Measurements from ENCODE around the gene MASP1.

Gene MASP1

DNA sequence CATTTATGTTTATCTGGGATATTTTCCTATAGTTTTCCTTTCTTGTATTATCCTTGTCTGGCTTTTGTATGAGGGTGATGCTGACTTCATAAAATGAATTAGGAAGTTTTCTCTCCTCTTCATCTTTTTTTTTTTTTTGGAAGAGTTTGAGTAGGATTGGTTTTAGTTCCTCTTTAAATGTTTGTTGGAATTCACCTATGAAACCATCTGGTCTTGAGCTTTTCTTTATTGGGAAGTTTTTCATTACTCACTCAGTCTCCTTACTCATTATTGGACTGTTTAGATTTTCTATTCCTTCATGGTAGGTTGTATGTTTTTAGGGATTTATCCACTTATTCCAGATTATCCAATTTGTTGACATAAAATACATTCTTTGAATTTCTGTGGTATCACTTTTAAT, 18.7 kb upstream of the MASP1 start:
- no peaks in the 10 kb centered on the region for H3K9me3 Mint-ChIP-seq (ENCODE audit: low read depth)
- H3K27me3 Mint-ChIP-seq, result peaks cover 24% of the 10 kb centered on the region
- H3K4me1 Mint-ChIP-seq (ENCODE audit: low read depth), result no peaks in the 10 kb centered on the region
- H3K27ac Mint-ChIP-seq, result no peak overlapping the region
- no peaks in the 10 kb centered on the region for H3K36me3 Mint-ChIP-seq
- no peak overlapping the region for H3K4me3 Mint-ChIP-seq

DNA sequence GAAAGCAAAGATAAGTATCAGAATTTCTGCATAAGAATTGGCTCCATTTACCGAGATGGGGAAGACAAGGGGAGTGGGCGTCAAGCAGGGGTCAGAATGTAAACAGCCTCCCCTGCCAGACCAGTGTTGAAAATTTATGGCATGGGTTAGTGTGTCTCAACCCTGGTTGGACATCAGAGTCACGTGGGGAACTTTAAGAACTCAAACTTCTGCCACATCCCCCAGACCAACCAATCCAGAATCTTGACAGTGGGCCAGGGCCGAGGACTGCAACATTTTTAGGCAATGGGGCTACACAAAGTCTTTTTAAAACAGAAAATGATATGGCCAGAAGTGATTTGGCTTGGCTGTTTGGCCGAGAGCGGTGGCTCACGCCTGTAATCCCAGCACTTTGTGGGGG, 14.3 kb upstream of the MASP1 start:
- Mint-ChIP-seq H3K27me3 (peaks cover 15% of the 10 kb centered on the region), H3K9me3 (ENCODE audit: low read depth) (no peaks in the 10 kb centered on the region), H3K27ac (no peak overlapping the region), H3K4me3 (no peak overlapping the region), H3K36me3 (no peaks in the 10 kb centered on the region), H3K4me1 (ENCODE audit: low read depth) (no peaks in the 10 kb centered on the region)

GRCh38 chr3:187299611-187300010, 8.1 kb upstream of the MASP1 start:
- no peak overlapping the region for H3K4me3 Mint-ChIP-seq
- H3K27me3 Mint-ChIP-seq, result peaks cover 8% of the 10 kb centered on the region
- no peaks in the 10 kb centered on the region for H3K4me1 Mint-ChIP-seq (ENCODE audit: low read depth)
- no peaks in the 10 kb centered on the region for H3K36me3 Mint-ChIP-seq
- H3K9me3 Mint-ChIP-seq (ENCODE audit: low read depth), result no peaks in the 10 kb centered on the region
- no peak overlapping the region for H3K27ac Mint-ChIP-seq

- H3K4me3 Mint-ChIP-seq, result no peak overlapping the region
- H3K27ac Mint-ChIP-seq, result no peak overlapping the region
- H3K27me3 Mint-ChIP-seq, result peaks cover 2% of the 10 kb centered on the region
- H3K4me1 Mint-ChIP-seq (ENCODE audit: low read depth), result no peaks in the 10 kb centered on the region
- H3K36me3 Mint-ChIP-seq, result no peaks in the 10 kb centered on the region
- no peaks in the 10 kb centered on the region for H3K9me3 Mint-ChIP-seq (ENCODE audit: low read depth)
Measured at GRCh38 chr3:187296911-187297310, 5.4 kb upstream of the MASP1 start.

GRCh38 chr3:187296058-187296457, 4.5 kb upstream of the MASP1 start:
- no peaks in the 10 kb centered on the region for H3K9me3 Mint-ChIP-seq (ENCODE audit: low read depth)
- H3K36me3 Mint-ChIP-seq, result no peaks in the 10 kb centered on the region
- peaks cover 2% of the 10 kb centered on the region for H3K27me3 Mint-ChIP-seq
- H3K4me3 Mint-ChIP-seq, result no peak overlapping the region
- H3K27ac Mint-ChIP-seq, result no peak overlapping the region
- no peaks in the 10 kb centered on the region for H3K4me1 Mint-ChIP-seq (ENCODE audit: low read depth)

DNA sequence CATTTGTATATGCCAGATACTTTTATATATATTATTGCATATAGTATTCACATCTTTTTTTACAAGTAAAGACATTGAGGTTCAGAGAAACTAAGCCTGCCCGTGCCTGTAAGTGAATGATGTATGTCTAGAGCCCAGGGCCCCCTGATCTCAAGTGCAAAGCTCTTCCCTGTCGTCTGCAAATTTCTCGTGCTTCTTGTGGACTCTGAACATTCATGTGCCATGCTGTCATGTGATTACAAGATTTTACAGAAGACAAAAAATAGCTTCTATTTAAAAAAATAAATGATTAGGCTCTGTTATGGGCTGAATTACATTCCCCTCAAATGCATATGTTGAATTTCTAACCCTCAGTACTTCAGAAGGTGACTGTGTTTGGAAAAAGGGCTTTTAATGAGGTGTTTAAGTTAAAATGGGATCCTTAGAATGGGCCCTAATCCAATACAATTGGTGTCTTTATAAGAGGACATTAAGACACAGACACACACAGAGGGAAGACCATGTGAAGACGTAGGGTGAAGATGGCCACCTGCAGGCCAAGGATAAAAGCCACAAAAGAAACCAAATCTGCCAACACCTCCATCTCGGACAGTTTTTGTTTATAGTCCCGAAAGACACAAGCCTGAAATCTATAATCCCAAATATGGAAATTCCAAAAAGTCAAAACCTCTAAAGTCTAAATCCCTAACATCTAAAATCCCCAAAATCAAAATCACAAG, 3.9 kb upstream of the MASP1 start:
- Mint-ChIP-seq H3K9me3 (ENCODE audit: low read depth) (no peaks in the 10 kb centered on the region), H3K36me3 (no peaks in the 10 kb centered on the region), H3K4me3 (no peak overlapping the region), H3K27ac (no peak overlapping the region), H3K27me3 (peaks cover 5% of the 10 kb centered on the region), H3K4me1 (ENCODE audit: low read depth) (no peaks in the 10 kb centered on the region)

- Mint-ChIP-seq H3K36me3 (no peaks in the 10 kb centered on the region), H3K4me1 (ENCODE audit: low read depth) (no peaks in the 10 kb centered on the region), H3K27ac (no peak overlapping the region), H3K9me3 (ENCODE audit: low read depth) (no peaks in the 10 kb centered on the region), H3K4me3 (no peak overlapping the region), H3K27me3 (peaks cover 9% of the 10 kb centered on the region)
Measured at GRCh38 chr3:187293516-187294430, 2.2 kb upstream of the MASP1 start.

DNA sequence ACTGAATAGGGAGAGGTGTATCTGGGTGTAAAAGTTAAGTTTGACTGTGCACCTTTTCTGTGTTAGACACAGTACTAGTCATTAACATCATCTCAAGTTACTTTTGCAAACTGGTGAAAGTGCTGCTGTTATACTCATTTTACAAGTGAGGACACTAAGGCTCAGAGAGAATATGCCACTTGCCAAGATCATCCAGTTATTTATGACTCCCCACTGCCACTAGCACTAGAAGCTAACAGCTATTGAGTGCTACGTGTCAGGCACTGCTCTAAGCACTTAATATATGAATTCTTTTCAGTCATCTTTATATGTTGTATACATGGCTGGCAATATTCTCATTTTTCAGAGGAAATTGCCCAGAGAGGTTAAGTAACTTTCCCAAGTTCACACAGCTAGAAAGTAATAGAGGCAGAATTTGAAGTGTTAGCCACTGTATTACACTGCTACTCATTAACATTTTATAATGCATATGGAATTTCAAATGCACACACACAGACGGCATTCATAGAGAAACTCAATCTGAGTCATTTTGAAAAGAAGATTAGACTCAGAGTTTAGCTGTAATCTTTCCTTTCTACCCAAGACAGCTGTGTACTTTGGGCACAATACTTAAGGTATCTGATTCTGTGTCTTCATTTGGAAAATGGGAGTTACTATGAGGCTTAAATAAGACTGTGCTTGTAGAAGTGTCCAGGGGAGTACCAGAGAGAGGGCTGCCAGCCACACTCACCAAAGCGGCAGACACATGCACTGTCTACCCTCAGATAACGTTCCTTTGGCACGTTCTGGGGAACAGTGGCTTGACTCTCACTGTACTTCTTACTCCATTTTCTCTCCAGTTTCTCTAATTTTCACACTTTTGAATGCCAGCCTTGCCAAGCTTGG, 1.3 kb upstream of the MASP1 start:
- H3K4me3 Mint-ChIP-seq, result no peak overlapping the region
- no peaks in the 10 kb centered on the region for H3K4me1 Mint-ChIP-seq (ENCODE audit: low read depth)
- no peaks in the 10 kb centered on the region for H3K36me3 Mint-ChIP-seq
- peaks cover 11% of the 10 kb centered on the region for H3K27me3 Mint-ChIP-seq
- no peaks in the 10 kb centered on the region for H3K9me3 Mint-ChIP-seq (ENCODE audit: low read depth)
- no peak overlapping the region for H3K27ac Mint-ChIP-seq

- H3K27ac Mint-ChIP-seq, result no peak overlapping the region
- no peak overlapping the region for H3K4me3 Mint-ChIP-seq
- peaks cover 11% of the 10 kb centered on the region for H3K27me3 Mint-ChIP-seq
- H3K9me3 Mint-ChIP-seq (ENCODE audit: low read depth), result no peaks in the 10 kb centered on the region
- no peaks in the 10 kb centered on the region for H3K4me1 Mint-ChIP-seq (ENCODE audit: low read depth)
- no peaks in the 10 kb centered on the region for H3K36me3 Mint-ChIP-seq
Measured at GRCh38 chr3:187292181-187292580, 644 bp upstream of the MASP1 start.

DNA sequence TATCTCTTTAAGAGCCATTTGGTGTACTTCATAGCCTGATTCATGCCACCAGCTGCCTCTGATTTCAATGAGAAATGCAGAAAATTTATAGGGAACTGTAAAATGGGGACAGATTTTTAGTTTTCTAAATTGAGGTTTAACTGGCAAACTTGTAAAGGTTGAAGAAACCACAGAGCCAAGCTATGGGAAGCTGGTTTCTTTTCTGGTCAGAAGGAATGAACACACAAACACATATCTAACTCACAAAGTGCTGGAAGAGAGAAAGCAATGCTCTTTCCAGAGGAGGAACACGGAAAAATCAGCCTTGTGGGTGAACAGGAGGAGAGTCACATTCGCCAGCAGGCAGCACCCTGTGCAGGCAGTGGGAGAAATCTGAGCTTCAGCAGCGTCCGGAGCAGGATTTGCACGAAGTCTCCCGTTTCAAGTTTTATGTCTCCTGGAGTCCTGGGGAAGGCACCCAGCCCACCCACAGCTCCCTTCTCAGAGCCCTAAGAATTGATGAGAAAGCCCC, 481 bp downstream of the MASP1 start:
- Mint-ChIP-seq H3K36me3 (no peaks in the 10 kb centered on the region), H3K9me3 (ENCODE audit: low read depth) (no peaks in the 10 kb centered on the region), H3K4me1 (ENCODE audit: low read depth) (no peaks in the 10 kb centered on the region), H3K4me3 (no peak overlapping the region), H3K27ac (no peak overlapping the region), H3K27me3 (peaks cover 12% of the 10 kb centered on the region)

- H3K27me3 Mint-ChIP-seq, result peaks cover 12% of the 10 kb centered on the region
- H3K4me1 Mint-ChIP-seq (ENCODE audit: low read depth), result no peaks in the 10 kb centered on the region
- H3K4me3 Mint-ChIP-seq, result no peak overlapping the region
- no peaks in the 10 kb centered on the region for H3K9me3 Mint-ChIP-seq (ENCODE audit: low read depth)
- H3K36me3 Mint-ChIP-seq, result no peaks in the 10 kb centered on the region
- H3K27ac Mint-ChIP-seq, result no peak overlapping the region
Measured at GRCh38 chr3:187290503-187290902, 1.0 kb downstream of the MASP1 start.

- Mint-ChIP-seq H3K4me3 (no peak overlapping the region), H3K27ac (no peak overlapping the region), H3K36me3 (no peaks in the 10 kb centered on the region), H3K9me3 (ENCODE audit: low read depth) (no peaks in the 10 kb centered on the region), H3K27me3 (peaks cover 12% of the 10 kb centered on the region), H3K4me1 (ENCODE audit: low read depth) (no peaks in the 10 kb centered on the region)
Measured at GRCh38 chr3:187288855-187289605, 2.5 kb downstream of the MASP1 start.

DNA sequence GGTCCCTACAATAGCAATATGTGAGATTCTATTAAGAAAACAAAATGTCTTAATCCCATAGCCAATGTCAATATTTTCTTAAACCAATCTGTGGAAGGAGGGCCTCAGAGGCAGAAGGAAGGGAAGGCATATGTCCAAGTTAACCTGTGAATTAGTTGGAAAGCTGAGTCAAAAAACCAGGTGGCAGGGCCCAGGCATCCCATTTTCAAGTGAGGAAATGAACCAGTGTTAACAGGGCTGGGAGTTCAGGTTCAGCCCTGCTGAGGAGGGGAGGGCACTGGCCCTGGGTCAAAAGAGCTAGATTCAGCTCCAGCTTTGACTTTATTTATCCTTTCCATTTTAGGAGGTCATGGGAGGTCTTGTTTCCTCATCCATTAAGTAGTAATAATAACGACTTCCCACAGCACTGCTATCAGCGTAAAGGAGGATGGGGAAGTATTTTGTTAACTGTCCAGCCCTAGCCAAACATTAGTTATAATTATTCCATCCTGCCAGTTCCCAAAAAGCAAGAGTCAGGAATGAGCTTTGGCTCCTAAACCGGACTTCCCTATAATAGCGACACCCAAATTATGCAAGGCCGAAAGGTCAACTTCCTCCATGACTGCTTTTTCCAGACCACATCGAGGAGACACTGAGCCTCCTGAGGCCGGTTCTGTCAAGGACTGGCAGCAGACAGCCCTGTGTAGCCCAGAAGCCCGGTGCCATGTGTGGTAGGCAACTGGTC, 3.2 kb downstream of the MASP1 start:
- Mint-ChIP-seq H3K36me3 (no peaks in the 10 kb centered on the region), H3K27me3 (peaks cover 12% of the 10 kb centered on the region), H3K4me1 (ENCODE audit: low read depth) (no peaks in the 10 kb centered on the region), H3K4me3 (no peak overlapping the region), H3K27ac (no peak overlapping the region), H3K9me3 (ENCODE audit: low read depth) (no peaks in the 10 kb centered on the region)

GRCh38 chr3:187287256-187287655, 4.3 kb downstream of the MASP1 start:
- Mint-ChIP-seq H3K4me1 (ENCODE audit: low read depth) (no peaks in the 10 kb centered on the region), H3K9me3 (ENCODE audit: low read depth) (no peaks in the 10 kb centered on the region), H3K27ac (no peak overlapping the region), H3K27me3 (peaks cover 12% of the 10 kb centered on the region), H3K4me3 (no peak overlapping the region), H3K36me3 (no peaks in the 10 kb centered on the region)

Data from activated naive CD8-positive, alpha-beta T cell (primary cell).